Heart left ventricle (tissue), 13 donors: ENCODE measurements around the gene CELF5.

Experiments
- CTCF ChIP-seq, 12 donors: fragments of 200-600 bp; sonication (generic) in 4 of 12; IDR thresholded peaks; one replicate each; pipeline versions ENCODE4 v1.5.0 to v1.8.0; 2018 to 2022; ENCODE audit warnings: antibody characterized with exemption in 12 of 12, mild to moderate bottlenecking in 5 of 12
- POLR2A ChIP-seq, 2 donors: fragments of 450-650 bp; IDR thresholded peaks; one replicate each; pipeline ENCODE4 v1.6.1; 2017; ENCODE audit warnings: antibody characterized with exemption in 2 of 2, mild to moderate bottlenecking in 2 of 2, moderate library complexity in 2 of 2
- donor health status: ischemic (EF 13 %, LVEDD 7.1; RV severe dilation, severe dysfunction).
- donor health status: DM: no; HTN: yes; CAD: no.
- donor health status: DM: no; HTN: no; CAD: no.
- donor health status: ischemic (EF 25% LVEDD 6.9; RV normal size, moderate dysfunction).
- donor health status: ischemic (EF 25% LVEDD 5.7; RV mildly dilated, moderate dysfunction).
- donor health status: ischemic (EF 35%, LVEDD 5.7; RV mildly dilated, moderate dysfunction).
- donor health status: nonischemic (EF 11% LVEDD 7.7; RV severe dilation, severe dysfunction).
- donor health status: DM: yes; HTN: yes; CAD: no.
- donor health status: PGD.
- donor health status: ischemic (EF 29% LVEDD 5.4; RV normal size, mild dysfunction).
- donor health status: nonischemic (EF 23%, LVEDD 6.1; RV moderate dilation, normal function).

GRCh38 chr19:3192684-3193083, 31.8 kb upstream of the CELF5 start:
- TF ChIP-seq CTCF (IDR thresholded peaks at IDR 0.05) (no peak), POLR2A (IDR thresholded peaks at IDR 0.05) (no peak)
